AML-193 (cell line): Measurements from ENCODE around the gene SARS1.

Experiments used
- DNase-seq, 2 experiments: peaks; one replicate each; lab custom pipeline; 2025; lab: John Stamatoyannopoulos, UW

SARS1 gene

GRCh38 chr1:109250454-109251276 lies 36.9 kb downstream of the SARS1 start:
- no peak for DNase-seq

- no peak for DNase-seq
Measured at GRCh38 chr1:109251277-109252166, 37.8 kb downstream of the SARS1 start.

GRCh38 chr1:109252167-109252892 lies 38.6 kb downstream of the SARS1 start:
- DNase-seq, result no peak

GRCh38 chr1:109252893-109253802 lies 39.4 kb downstream of the SARS1 start:
- DNase-seq, result no peak

- no peak for DNase-seq
Measured at GRCh38 chr1:109253803-109254620, 40.3 kb downstream of the SARS1 start.

GRCh38 chr1:109254621-109255096 lies 40.9 kb downstream of the SARS1 start:
- no peak for DNase-seq

GRCh38 chr1:109255097-109255651 lies 41.5 kb downstream of the SARS1 start:
- DNase-seq, result no peak

- no peak for DNase-seq
Measured at GRCh38 chr1:109255678-109256077, 42.0 kb downstream of the SARS1 start.

- no peak for DNase-seq
Measured at GRCh38 chr1:109256085-109256484, 42.4 kb downstream of the SARS1 start.

- no peak for DNase-seq
Measured at GRCh38 chr1:109256971-109257681, 43.4 kb downstream of the SARS1 start.

GRCh38 chr1:109257682-109258421 lies 44.1 kb downstream of the SARS1 start:
- DNase-seq, result no peak

GRCh38 chr1:109258481-109259466 lies 45.1 kb downstream of the SARS1 start:
- DNase-seq, result no peak

- no peak for DNase-seq
Measured at GRCh38 chr1:109259674-109260557, 46.2 kb downstream of the SARS1 start.

GRCh38 chr1:109261006-109261405 lies 47.3 kb downstream of the SARS1 start:
- DNase-seq, result no peak

- DNase-seq, result no peak
Measured at GRCh38 chr1:109261578-109261977, 47.9 kb downstream of the SARS1 start.
